Measurements from ENCODE around the gene SNRPB2. TPM values are rescaled to one million over a fixed set of nuclear protein-coding genes. Genes with fewer than 3 reads are reported as not detected.

The SNRPB2 gene
- total and polyA plus RNA-seq, 12 donors = 20.5 to 94.9 (median 40.9) TPM

DNA sequence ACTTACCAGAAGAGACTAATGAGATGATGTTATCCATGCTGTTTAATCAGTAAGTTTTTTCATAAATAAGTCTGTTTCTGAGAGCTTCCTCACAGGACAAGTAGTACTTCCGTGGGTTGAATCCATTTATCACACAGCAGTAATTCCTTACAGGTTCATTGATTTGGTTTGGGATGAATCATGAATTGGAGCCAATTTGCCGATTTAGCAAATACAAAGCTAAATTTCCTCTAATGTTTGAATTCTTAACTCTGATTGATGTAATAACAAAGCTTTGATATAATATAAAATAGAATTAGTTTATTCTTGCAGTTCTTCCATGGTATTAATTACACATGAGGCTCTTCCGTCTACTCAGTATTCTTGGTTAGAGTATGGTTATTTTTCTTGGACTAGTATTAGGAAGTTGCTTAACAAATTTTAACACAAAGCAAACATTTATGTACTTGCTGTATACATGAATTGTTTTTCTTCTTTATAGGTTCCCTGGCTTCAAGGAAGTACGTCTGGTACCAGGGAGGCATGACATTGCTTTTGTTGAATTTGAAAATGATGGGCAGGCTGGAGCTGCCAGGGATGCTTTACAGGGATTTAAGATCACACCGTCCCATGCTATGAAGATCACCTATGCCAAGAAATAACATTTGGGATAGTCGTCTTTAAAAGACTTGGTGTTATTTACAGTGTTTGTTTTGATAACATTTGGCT, 10.7 kb downstream of the SNRPB2 start:
- no peak overlapping the region for H3K4me3 ChIP-seq
- WGBS, 4 donors = 85 to 91% (median 88%) methylated on average over 6 of the region's 6 CpGs
- no peak overlapping the region for H3K27ac ChIP-seq
- no peak for DNase-seq
- TF ChIP-seq POLR2A (IDR thresholded peaks at IDR 0.05) = no peak
- H3K4me1 ChIP-seq (replicated peaks in 1 of 2) = no peaks in the 10 kb centered on the region
- H3K9me3 ChIP-seq (replicated peaks in 1 of 3) = no peaks in the 10 kb centered on the region
- H3K36me3 ChIP-seq (replicated peaks in 1 of 2) = peaks cover 0 to 40% of the 10 kb centered on the region in 2 donors
- H3K27me3 ChIP-seq = no peaks in the 10 kb centered on the region
- intact Hi-C loops (cut with DNase I) = loop anchor here in 1 of 2 donors (10.0 kb wide), 1 partner anchor 56 kb away; no protein-coding TSS in a partner anchor

DNA sequence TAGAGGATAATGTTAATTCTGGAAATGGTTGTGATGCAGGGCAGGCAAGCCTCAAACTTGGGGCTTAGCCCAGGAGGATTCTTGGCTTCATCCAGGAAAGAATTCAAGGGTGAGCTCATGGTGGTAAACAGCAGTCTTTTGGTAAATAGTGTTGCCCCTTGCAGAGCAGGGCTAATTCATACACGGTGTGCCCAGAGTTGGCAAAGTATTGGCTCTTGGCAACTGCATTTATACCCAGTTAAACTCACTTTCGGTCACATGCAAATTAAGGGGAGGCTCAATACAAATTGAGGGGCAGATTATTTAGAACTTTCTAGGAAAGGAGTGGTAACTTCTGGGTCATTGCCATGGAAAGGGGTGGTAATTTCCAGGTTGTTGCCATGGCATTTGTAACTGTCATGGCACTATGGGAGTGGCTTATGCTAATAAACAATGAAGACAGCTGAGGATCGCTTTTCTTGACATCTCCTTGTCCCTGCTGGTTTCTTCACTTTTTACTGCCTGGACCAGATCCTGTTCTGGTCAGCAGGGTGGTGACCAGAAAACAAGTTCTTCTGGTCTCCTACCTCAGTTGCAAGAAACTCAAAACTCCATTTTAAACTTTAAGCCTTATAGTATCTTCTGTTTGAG, 14.5 kb downstream of the SNRPB2 start:
- Histone ChIP-seq H3K9me3 (replicated peaks in 1 of 3) (no peaks in the 10 kb centered on the region), H3K4me1 (replicated peaks in 1 of 2) (no peaks in the 10 kb centered on the region), H3K27me3 (no peaks in the 10 kb centered on the region), H3K27ac (no peak overlapping the region), H3K4me3 (no peak overlapping the region), H3K36me3 (replicated peaks in 1 of 2) (peaks cover 0 to 27% of the 10 kb centered on the region in 2 donors)
- no peak for DNase-seq
- intact Hi-C loops (cut with DNase I) = loop anchor here in 1 of 2 donors (10.0 kb wide), 1 partner anchor 59 kb away; no protein-coding TSS in a partner anchor
- 63 to 86% (median 75%) methylated on average over 3 of the region's 3 CpGs for WGBS, 4 donors
- TF ChIP-seq CTCF (IDR thresholded peaks at IDR 0.05) (no peak), POLR2A (IDR thresholded peaks at IDR 0.05) (no peak)

GRCh38 chr20:16745204-16745603, 15.4 kb downstream of the SNRPB2 start:
- Histone ChIP-seq H3K4me1 (replicated peaks in 1 of 2) (no peaks in the 10 kb centered on the region), H3K27me3 (peaks cover under 1% of the 10 kb centered on the region), H3K36me3 (replicated peaks in 1 of 2) (peaks cover 0 to 20% of the 10 kb centered on the region in 2 donors), H3K9me3 (replicated peaks in 1 of 3) (no peaks in the 10 kb centered on the region), H3K4me3 (no peak overlapping the region), H3K27ac (no peak overlapping the region)
- intact Hi-C loops (cut with DNase I) = loop anchor here in 1 of 2 donors (10.0 kb wide), 1 partner anchor 60 kb away; no protein-coding TSS in a partner anchor
- WGBS, 4 donors = 68 to 81% (median 76%) methylated on average over 5 of the region's 5 CpGs
- DNase-seq = no peak
- no peak for TF ChIP-seq CTCF (IDR thresholded peaks at IDR 0.05)
- TF ChIP-seq POLR2A (IDR thresholded peaks at IDR 0.05) = no peak

GRCh38 chr20:16747291-16747811, 17.5 kb downstream of the SNRPB2 start:
- WGBS, 4 donors = 66 to 81% (median 73%) methylated on average over 3 of the region's 3 CpGs
- no peak overlapping the region for H3K27ac ChIP-seq
- no peaks in the 10 kb centered on the region for H3K9me3 ChIP-seq (replicated peaks in 1 of 3)
- H3K4me1 ChIP-seq (replicated peaks in 1 of 2) = no peaks in the 10 kb centered on the region
- no peak overlapping the region for H3K4me3 ChIP-seq
- DNase-seq = no peak
- H3K27me3 ChIP-seq = peaks cover 3% of the 10 kb centered on the region
- no peak for TF ChIP-seq CTCF (IDR thresholded peaks at IDR 0.05)
- intact Hi-C loops (cut with DNase I) = loop anchor here in 1 of 2 donors (10.0 kb wide), 1 partner anchor 63 kb away; no protein-coding TSS in a partner anchor
- H3K36me3 ChIP-seq (replicated peaks in 1 of 2) = no peaks in the 10 kb centered on the region
